Mesothelial cell of epicardium (in vitro differentiated cells): ENCODE data around the gene SPOCK1. TPM values are rescaled to one million over a fixed set of nuclear protein-coding genes. Genes with fewer than 3 reads are reported as not detected.

Experiments
- DNase-seq, 2 experiments: peaks; one replicate each; pipeline ENCODE4 v3.0.0; 2021; ENCODE audit warnings: low spot score in 2 of 2; ENCODE audit not compliant: unreplicated experiment in 2 of 2
- H3K27ac Mint-ChIP-seq: 2 replicates; pipeline ENCODE4 v1.8.0; 2021; ENCODE audit warnings: mixed read lengths
- H3K27me3 Mint-ChIP-seq: 2 replicates; pipeline ENCODE4 v1.8.0; 2021; ENCODE audit warnings: low read depth, mixed read lengths
- H3K36me3 Mint-ChIP-seq: 2 replicates; pipeline ENCODE4 v1.8.0; 2021; ENCODE audit warnings: mixed read lengths
- H3K4me1 Mint-ChIP-seq: 2 replicates; pipeline ENCODE4 v1.8.0; 2021; ENCODE audit warnings: mixed read lengths
- H3K4me3 Mint-ChIP-seq: 2 replicates; pipeline ENCODE4 v1.8.0; 2021; ENCODE audit warnings: mild to moderate bottlenecking, moderate library complexity, mixed read lengths
- H3K9me3 Mint-ChIP-seq: 2 replicates; pipeline ENCODE4 v1.8.0; 2021; ENCODE audit warnings: mixed read lengths
- CTCF ChIP-seq: fragments of 200-600 bp; sonication (generic); IDR thresholded peaks from one replicate; pipeline ENCODE4 v1.5.0; 2021; ENCODE audit warnings: antibody characterized with exemption; ENCODE audit not compliant: unreplicated experiment
- total RNA-seq: library from RNA; stranded (reverse); gene quantifications from 3 replicates; pipeline ENCODE4 v1.2.1, GENCODE V29; 2021

SPOCK1 gene
- total RNA-seq, 1 donor from 2014 or later: 6.6 TPM

GRCh38 chr5:137359941-137360340 is 139.2 kb downstream of the SPOCK1 start:
- DNase-seq: no peak
- Mint-ChIP-seq H3K9me3 (no peaks in the 10 kb centered on the region), H3K27me3 (peaks cover 83% of the 10 kb centered on the region), H3K36me3 (no peaks in the 10 kb centered on the region), H3K27ac (no peak overlapping the region), H3K4me1 (no peaks in the 10 kb centered on the region), H3K4me3 (no peak overlapping the region)
- no peak for TF ChIP-seq CTCF

GRCh38 chr5:137357436-137357835 is 141.7 kb downstream of the SPOCK1 start:
- no peak overlapping the region for H3K27ac Mint-ChIP-seq
- H3K4me1 Mint-ChIP-seq: no peaks in the 10 kb centered on the region
- no peak for DNase-seq
- no peak for TF ChIP-seq CTCF
- H3K4me3 Mint-ChIP-seq: no peak overlapping the region
- peaks cover 81% of the 10 kb centered on the region for H3K27me3 Mint-ChIP-seq
- no peaks in the 10 kb centered on the region for H3K36me3 Mint-ChIP-seq
- H3K9me3 Mint-ChIP-seq: no peaks in the 10 kb centered on the region

- Mint-ChIP-seq H3K27me3 (peaks cover 83% of the 10 kb centered on the region), H3K9me3 (no peaks in the 10 kb centered on the region), H3K27ac (no peak overlapping the region), H3K4me1 (no peaks in the 10 kb centered on the region), H3K36me3 (no peaks in the 10 kb centered on the region), H3K4me3 (no peak overlapping the region)
- TF ChIP-seq CTCF: no peak
- DNase-seq: no peak
Observed at GRCh38 chr5:137356127-137356526, 143.0 kb downstream of the SPOCK1 start.

- no peaks in the 10 kb centered on the region for H3K36me3 Mint-ChIP-seq
- peaks cover 81% of the 10 kb centered on the region for H3K27me3 Mint-ChIP-seq
- DNase-seq: no peak
- no peak overlapping the region for H3K27ac Mint-ChIP-seq
- no peak overlapping the region for H3K4me3 Mint-ChIP-seq
- H3K4me1 Mint-ChIP-seq: no peaks in the 10 kb centered on the region
- H3K9me3 Mint-ChIP-seq: no peaks in the 10 kb centered on the region
- TF ChIP-seq CTCF: no peak
Observed at GRCh38 chr5:137355708-137356107, 143.4 kb downstream of the SPOCK1 start.

- H3K36me3 Mint-ChIP-seq: no peaks in the 10 kb centered on the region
- no peaks in the 10 kb centered on the region for H3K4me1 Mint-ChIP-seq
- peaks cover 72% of the 10 kb centered on the region for H3K27me3 Mint-ChIP-seq
- no peak overlapping the region for H3K4me3 Mint-ChIP-seq
- no peak for DNase-seq
- no peak for TF ChIP-seq CTCF
- H3K27ac Mint-ChIP-seq: no peak overlapping the region
- H3K9me3 Mint-ChIP-seq: no peaks in the 10 kb centered on the region
Observed at GRCh38 chr5:137352095-137352494, 147.0 kb downstream of the SPOCK1 start.

GRCh38 chr5:137350791-137351190 is 148.3 kb downstream of the SPOCK1 start:
- peaks cover under 1% of the 10 kb centered on the region for H3K4me1 Mint-ChIP-seq
- H3K4me3 Mint-ChIP-seq: no peak overlapping the region
- H3K9me3 Mint-ChIP-seq: no peaks in the 10 kb centered on the region
- H3K27me3 Mint-ChIP-seq: peaks cover 64% of the 10 kb centered on the region
- DNase-seq: no peak
- no peak for TF ChIP-seq CTCF
- no peak overlapping the region for H3K27ac Mint-ChIP-seq
- H3K36me3 Mint-ChIP-seq: no peaks in the 10 kb centered on the region
